GM12878 (cell line): ENCODE results near the gene DIP2C. TPM values are rescaled to one million over a fixed set of nuclear protein-coding genes. Genes with fewer than 3 reads are reported as not detected.

Experiments
- ATAC-seq: fragments of 200-7000 bp; cut with Tn5 transposase; 3 replicates; pipeline ENCODE4 v1.9.1; 2020; ENCODE audit warnings: mild to moderate bottlenecking, moderate library complexity
- BruUV-seq: library from RNA; stranded (reverse); fragments of 400-500 nt; replicated peaks from 2 replicates; lab custom pipeline; 2021; lab: Mats Ljungman, UMichigan
- CTCF ChIA-PET: fragments of 300-600 bp; sonication (Branson Sonifier 250); formaldehyde crosslinking; extraction: SDS; loops from one replicate; lab custom pipeline; 2021; ENCODE audit warnings: inconsistent platforms; lab: Yijun Ruan, JAX
- POLR2A ChIA-PET: fragments of 350-600 bp; formaldehyde crosslinking; extraction: SDS; loops from one replicate; lab custom pipeline; 2021; ENCODE audit warnings: inconsistent platforms; lab: Charles Lee
- RAD21 ChIA-PET: fragments of 300-600 bp; sonication (Branson Sonifier 250); formaldehyde crosslinking; loops from one replicate; lab custom pipeline; 2023; ENCODE audit warnings: antibody characterized with exemption; ENCODE audit not compliant: unreplicated experiment; lab: Charles Lee
- SMC1A ChIA-PET: fragments of 300-600 bp; sonication (Branson Sonifier 250); formaldehyde crosslinking; loops from one replicate; lab custom pipeline; 2023; ENCODE audit not compliant: unreplicated experiment, uncharacterized antibody; lab: Charles Lee
- DNase-seq: peaks from one replicate; pipeline ENCODE4 v3.0.0-alpha.2; 2011; ENCODE audit warnings: low read depth, low spot score
- FAIRE-seq: peaks from 3 replicates; lab custom pipeline; 2011; peaks lifted over from hg19 to GRCh38; lab: Jason Lieb, UNC
- H2AFZ ChIP-seq: 2 replicates; pipeline ENCODE4 v1.6.0; 2011; ENCODE audit warnings: low read depth, low read length, control low read depth; ENCODE audit not compliant: control insufficient read depth
- H3K27ac ChIP-seq: 2 replicates; pipeline ENCODE4 v1.5.1; 2011; ENCODE audit warnings: control low read depth; ENCODE audit not compliant: control insufficient read depth, insufficient read depth
- H3K27me3 ChIP-seq, 2 experiments: replicated peaks in 1 of 2; 2 replicates each; pipeline versions ENCODE4 v1.6.0 to v1.6.1; 2011; ENCODE audit warnings: low read length in 1 of 2; ENCODE audit not compliant: control insufficient read depth in 2 of 2, insufficient read depth in 2 of 2
- H3K36me3 ChIP-seq, 2 experiments: 2 replicates each; pipeline ENCODE4 v1.5.1; 2011; ENCODE audit warnings: low read length in 1 of 2; ENCODE audit not compliant: control insufficient read depth in 2 of 2, insufficient read depth in 2 of 2
- H3K4me1 ChIP-seq: 2 replicates; pipeline ENCODE4 v1.6.1; 2011; ENCODE audit warnings: mild to moderate bottlenecking, low read length, moderate library complexity, mixed read lengths; ENCODE audit not compliant: control insufficient read depth, insufficient read depth
- H3K4me2 ChIP-seq: 2 replicates; pipeline ENCODE4 v1.6.0; 2011; ENCODE audit warnings: control low read depth; ENCODE audit not compliant: control insufficient read depth, insufficient read depth
- H3K4me3 ChIP-seq: fragments of 200-600 bp; sonication (generic); 2 replicates; pipeline ENCODE4 v1.5.1; 2016
- H3K79me2 ChIP-seq: 2 replicates; pipeline ENCODE4 v1.6.0; 2011; ENCODE audit warnings: low read length; ENCODE audit not compliant: control insufficient read depth, insufficient read depth
- H3K9ac ChIP-seq: 2 replicates; pipeline ENCODE4 v1.8.0; 2011; ENCODE audit warnings: low read length, control low read depth, mixed read lengths; ENCODE audit not compliant: control insufficient read depth, insufficient read depth
- H3K9me3 ChIP-seq: replicated peaks from 3 replicates; pipeline ENCODE4 v1.5.1; 2011; ENCODE audit warnings: mild to moderate bottlenecking, low read length; ENCODE audit not compliant: control insufficient read depth, insufficient read depth
- H4K20me1 ChIP-seq: 2 replicates; pipeline ENCODE4 v1.6.0; 2011; ENCODE audit not compliant: control insufficient read depth, insufficient read depth
- ATF3 ChIP-seq: IDR thresholded peaks from 2 replicates; pipeline ENCODE4 v1.6.1; 2011; ENCODE audit warnings: low read depth, mild to moderate bottlenecking, low read length, moderate library complexity, borderline replicate concordance; ENCODE audit errors: extremely low read depth
- CTCF ChIP-seq, 3 experiments: IDR thresholded peaks in 2 of 3; conservative IDR thresholded peaks in 1 of 3; 2 replicates each; pipeline ENCODE4 v1.5.1; 2011; ENCODE audit warnings: low read depth in 3 of 3, low read length in 3 of 3, mild to moderate bottlenecking in 3 of 3, control low read depth in 2 of 3, moderate library complexity in 2 of 3, inconsistent platforms in 1 of 3, mixed read lengths in 1 of 3; ENCODE audit not compliant: control insufficient read depth in 2 of 3, insufficient read depth in 1 of 3; ENCODE audit errors: extremely low read depth in 1 of 3
- HDGF ChIP-seq: fragments of 450-650 bp; IDR thresholded peaks from 2 replicates; pipeline ENCODE4 v1.6.1; 2016; ENCODE audit warnings: antibody characterized with exemption
- MYC ChIP-seq: IDR thresholded peaks from 2 replicates; pipeline ENCODE4 v1.6.1; 2011; ENCODE audit warnings: mild to moderate bottlenecking, low read length, moderate library complexity, inconsistent platforms; ENCODE audit not compliant: insufficient read depth, insufficient replicate concordance, insufficient read length, severe bottlenecking
- NBN ChIP-seq: fragments of 450-650 bp; IDR thresholded peaks from 2 replicates; pipeline ENCODE4 v1.6.1; 2016
- NFIC ChIP-seq: IDR thresholded peaks from 2 replicates; pipeline ENCODE4 v1.6.1; 2012; ENCODE audit warnings: low read depth, mild to moderate bottlenecking, inconsistent platforms, low read length, moderate library complexity
- POLR2A ChIP-seq: IDR thresholded peaks from 2 replicates; pipeline ENCODE4 v1.6.1; 2011; ENCODE audit warnings: low read depth, mild to moderate bottlenecking, low read length
- RCOR1 ChIP-seq: conservative IDR thresholded peaks from 2 replicates; pipeline ENCODE4 v1.6.1; 2012; ENCODE audit warnings: low read depth, low read length, improper control_type of control experiment
- STAT1 ChIP-seq: fragments of 450-650 bp; conservative IDR thresholded peaks from 2 replicates; pipeline ENCODE4 v1.6.1; 2014; ENCODE audit warnings: antibody characterized with exemption, mild to moderate bottlenecking
- TCF12 ChIP-seq: IDR thresholded peaks from 2 replicates; pipeline ENCODE4 v1.6.1; 2011; ENCODE audit warnings: low read depth, mild to moderate bottlenecking, low read length
- USF2 ChIP-seq: IDR thresholded peaks from 2 replicates; pipeline ENCODE4 v1.6.1; 2011; ENCODE audit warnings: low read depth, low read length, improper control_type of control experiment, borderline replicate concordance
- ZNF24 ChIP-seq: fragments of 450-650 bp; IDR thresholded peaks from 2 replicates; pipeline ENCODE4 v1.6.1; 2017; ENCODE audit warnings: antibody characterized with exemption, mild to moderate bottlenecking
- ZSCAN29 ChIP-seq: fragments of 450-650 bp; IDR thresholded peaks from 2 replicates; pipeline ENCODE4 v1.6.1; 2017; ENCODE audit warnings: mild to moderate bottlenecking, moderate library complexity
- WGBS: methylation state at CpG from one replicate; pipeline ENCODE4 v1.1.6; 2016; ENCODE audit warnings: low lambda C conversion rate; ENCODE audit not compliant: insufficient replicate concordance, insufficient coverage; ENCODE audit errors: missing lambda C conversion rate; 5-methylcytosine and 5-hydroxymethylcytosine counted together
- in situ Hi-C: fragments of 300-500 bp; cut with MboI; formaldehyde crosslinking; loops from 9 replicates; pipeline ENCODE4 v1.14.3; 2018; ENCODE audit warnings: mixed read lengths
- intact Hi-C: fragments of 100-400 bp; cut with micrococcal nuclease; formaldehyde crosslinking; loops from one replicate; pipeline ENCODE4 v1.14.2; 2022; ENCODE audit not compliant: unreplicated experiment
- polyA plus RNA-seq, 11 experiments: library from polyadenylated mRNA; depleted of rRNA in 4 of 11; unstranded in 6 of 11; stranded (reverse) in 5 of 11; fragments of >200 nt; fragmentation: Nextera tagmentation in 4 of 11; fragmentation: Illumina TruSeq in 1 of 11; extraction: Ambion mirVana in 4 of 11; extraction: Trizol in 1 of 11; gene quantifications; 1 replicate in 1 of 11; 2 replicates in 10 of 11; pipeline versions ENCODE4 v1.2.1 to v1.2.3, GENCODE V29; 2011 to 2016; ENCODE audit warnings: inconsistent platforms in 2 of 11, missing spikeins in 2 of 11, low read depth in 1 of 11
- total RNA-seq, 4 experiments: library from RNA; depleted of rRNA in 3 of 4; stranded (reverse); fragments of >200 nt in 3 of 4; fragmentation: Illumina TruSeq in 1 of 4; extraction: Trizol in 1 of 4; gene quantifications; 2 replicates each; pipeline versions ENCODE4 v1.2.1 to v1.2.3, GENCODE V29; 2013 to 2021

The DIP2C gene
- total and polyA plus RNA-seq, 10 of the 15 experiments (the other 5 are each of a cell fraction or from before 2014, with no cell fraction given), result 0.01 to 0.10 (median 0.06) TPM

GRCh38 chr10:677750-678661 lies 11.5 kb downstream of the DIP2C start:
- Histone ChIP-seq H3K4me1 (no peaks in the 10 kb centered on the region), H3K9me3 (no peaks in the 10 kb centered on the region), H3K9ac (no peak overlapping the region), H3K4me2 (no peak overlapping the region), H3K27me3 (0 out of 4 replicates have a peak, but pooled peaks cover 0 to 3% of the 10 kb centered on the region in 2 experiments), H3K4me3 (no peak overlapping the region), H2AFZ (no peak overlapping the region), H3K36me3 (no peaks in the 10 kb centered on the region), H3K79me2 (no peaks in the 10 kb centered on the region), H3K27ac (no peak overlapping the region), H4K20me1 (no peaks in the 10 kb centered on the region)
- 56% methylated on average over 20 of the region's 22 CpGs for WGBS
- FAIRE-seq, result no peak
- intact Hi-C loops (no loop called here), in situ Hi-C loops (no loop called here)
- ChIA-PET CTCF (no interaction called here), SMC1A (no interaction called here), RAD21 (no interaction called here), POLR2A (no interaction called here)
- ATAC-seq, result peak; percentile 71
- TF ChIP-seq POLR2A (no peak), TCF12 (peak; percentile 35; the same call in 1 of the 2 replicates)
- no TSS peak for BruUV-seq
- DNase-seq, result no peak

- SMC1A ChIA-PET, result no interaction called here
- ATAC-seq (no peak), FAIRE-seq (no peak), DNase-seq (no peak)
- BruUV-seq, result no TSS peak
- Histone ChIP-seq H2AFZ (no peak overlapping the region), H3K4me3 (no peak overlapping the region), H3K4me1 (no peaks in the 10 kb centered on the region), H4K20me1 (no peaks in the 10 kb centered on the region), H3K9me3 (no peaks in the 10 kb centered on the region), H3K36me3 (no peaks in the 10 kb centered on the region), H3K9ac (no peak overlapping the region), H3K79me2 (no peaks in the 10 kb centered on the region), H3K4me2 (no peak overlapping the region), H3K27me3 (0 out of 4 replicates have a peak, but pooled peaks cover 0 to 3% of the 10 kb centered on the region in 2 experiments), H3K27ac (no peak overlapping the region)
- POLR2A ChIA-PET, result no interaction called here
- CTCF ChIA-PET, result no interaction called here
- 36% methylated on average over 1 of the region's 1 CpG for WGBS
- in situ Hi-C loops (no loop called here), intact Hi-C loops (no loop called here)
- RAD21 ChIA-PET, result no interaction called here
- TF ChIP-seq MYC (no peak), CTCF (IDR thresholded peaks at IDR 0.05 in 2 of 3, conservative IDR thresholded peaks at IDR 0.05 in 1 of 3; ENCODE audit: control insufficient read depth in 2 of 3, extremely low read depth in 1 of 3, insufficient read depth in 1 of 3, low read depth in 3 of 3, low read length in 3 of 3) (no peak), POLR2A (no peak), NBN (no peak), ZSCAN29 (no peak), RCOR1 (no peak), NFIC (no peak), STAT1 (no peak), HDGF (no peak), ATF3 (no peak), USF2 (no peak), ZNF24 (no peak)
Measured at GRCh38 chr10:677038-677437, 12.4 kb downstream of the DIP2C start.
